ENCODE data around the gene CENPB.

DNA sequence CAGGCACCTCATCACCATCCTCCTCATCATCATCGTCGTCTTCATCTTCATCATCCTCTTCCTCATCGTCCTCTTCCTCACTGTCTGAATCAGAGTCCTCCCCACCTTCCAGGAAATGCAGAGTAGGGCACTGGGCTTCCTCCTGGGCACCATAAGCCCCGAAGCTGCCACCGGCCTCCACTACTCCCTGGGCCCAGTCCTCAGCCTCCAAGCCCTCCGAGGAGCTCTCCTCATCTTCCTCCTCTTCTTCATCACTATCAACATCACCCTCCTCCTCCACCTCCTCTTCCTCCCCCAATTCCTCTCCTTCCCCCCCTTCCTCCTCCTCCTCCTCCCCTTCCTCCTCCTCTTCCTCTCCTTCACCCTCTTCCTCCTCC lies 1.7 kb downstream of the CENPB start:
- TF ChIP-seq, protein P1, sequence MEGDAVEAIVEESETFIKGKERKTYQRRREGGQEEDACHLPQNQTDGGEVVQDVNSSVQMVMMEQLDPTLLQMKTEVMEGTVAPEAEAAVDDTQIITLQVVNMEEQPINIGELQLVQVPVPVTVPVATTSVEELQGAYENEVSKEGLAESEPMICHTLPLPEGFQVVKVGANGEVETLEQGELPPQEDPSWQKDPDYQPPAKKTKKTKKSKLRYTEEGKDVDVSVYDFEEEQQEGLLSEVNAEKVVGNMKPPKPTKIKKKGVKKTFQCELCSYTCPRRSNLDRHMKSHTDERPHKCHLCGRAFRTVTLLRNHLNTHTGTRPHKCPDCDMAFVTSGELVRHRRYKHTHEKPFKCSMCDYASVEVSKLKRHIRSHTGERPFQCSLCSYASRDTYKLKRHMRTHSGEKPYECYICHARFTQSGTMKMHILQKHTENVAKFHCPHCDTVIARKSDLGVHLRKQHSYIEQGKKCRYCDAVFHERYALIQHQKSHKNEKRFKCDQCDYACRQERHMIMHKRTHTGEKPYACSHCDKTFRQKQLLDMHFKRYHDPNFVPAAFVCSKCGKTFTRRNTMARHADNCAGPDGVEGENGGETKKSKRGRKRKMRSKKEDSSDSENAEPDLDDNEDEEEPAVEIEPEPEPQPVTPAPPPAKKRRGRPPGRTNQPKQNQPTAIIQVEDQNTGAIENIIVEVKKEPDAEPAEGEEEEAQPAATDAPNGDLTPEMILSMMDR (IDR thresholded peaks at IDR 0.05): no peak
- no peak for TF ChIP-seq ZFX (IDR thresholded peaks at IDR 0.05; ENCODE audit: borderline replicate concordance)
